ENCODE measurements around the gene NELFCD.
A peak's percentile ranks its signal among the peaks of the same experiment; 100 is the strongest.
"Not testable (repeated sequence)": the region's sequence is repeated elsewhere in the genome, so short reads cannot be mapped to it uniquely, and the experiment has no call there.

NELFCD gene

GRCh38 chr20:59027741-59028320 is 46.8 kb downstream of the NELFCD start:
- DNase-seq = no peak

GRCh38 chr20:59028812-59029211 is 47.8 kb downstream of the NELFCD start:
- no peak for DNase-seq

GRCh38 chr20:59030911-59031563 is 50.0 kb downstream of the NELFCD start:
- no peak for DNase-seq

DNA sequence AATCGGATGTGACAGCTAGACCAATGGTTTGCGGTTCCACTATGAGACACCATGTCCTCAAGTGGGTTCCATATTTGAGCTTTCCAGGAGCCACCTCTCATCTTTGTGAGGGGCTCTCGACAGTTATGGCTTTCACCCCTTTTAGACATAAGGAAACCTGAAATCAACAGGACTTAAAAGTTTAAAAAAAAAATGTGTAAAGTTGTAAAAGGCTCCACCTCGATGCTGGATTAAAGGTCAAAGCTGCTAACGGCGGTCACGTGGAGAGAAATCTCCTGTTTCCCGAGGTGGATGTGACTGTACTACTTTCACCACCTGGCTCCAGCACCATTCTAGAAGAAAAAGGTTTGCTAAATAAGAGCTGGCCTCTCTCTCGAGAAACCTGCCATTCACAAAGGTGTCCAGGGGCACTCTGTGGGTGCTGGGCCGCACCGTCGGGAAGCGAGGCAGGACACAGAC is 50.5 kb downstream of the NELFCD start:
- DNase-seq = no peak

- peak; percentile 97 for DNase-seq
These were observed 51.1 kb downstream of the NELFCD start, which contains the start of gene ATP5F1E for GRCh38 chr20:59032023-59032712. Gene ATP5F1E, minus strand, starts transcription at chr20:59032335. Its CDS starts 84 bp downstream, at chr20:59032251.

GRCh38 chr20:59032713-59033059 is 51.6 kb downstream of the NELFCD start:
- no peak for DNase-seq

- no peak for DNase-seq
These were observed 52.0 kb downstream of the NELFCD start for GRCh38 chr20:59033093-59033492.

DNA sequence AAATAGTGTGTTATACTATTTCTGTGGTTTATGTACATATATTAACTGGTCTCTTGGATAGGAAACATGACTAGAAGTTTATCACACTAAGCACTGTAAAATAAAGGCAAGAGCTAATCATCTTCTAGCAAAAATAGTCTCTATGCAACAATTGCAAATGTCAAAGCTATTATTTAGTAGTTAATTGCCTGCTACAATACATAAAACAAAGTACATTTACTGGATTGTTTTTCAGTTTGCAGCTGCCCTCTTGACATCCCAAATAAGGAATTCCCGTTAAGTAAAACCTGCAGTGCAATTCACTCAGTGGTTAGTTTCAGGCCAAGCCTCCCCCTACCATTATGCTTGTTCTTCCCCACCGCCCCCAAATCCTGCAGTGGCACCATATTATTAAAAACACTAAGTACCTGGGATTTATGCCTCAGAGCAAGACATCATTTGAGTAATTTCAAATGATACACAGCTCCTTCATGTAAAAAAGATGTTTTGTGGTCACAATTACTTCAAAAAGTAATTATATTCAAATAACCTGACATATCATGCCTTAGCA is 52.6 kb downstream of the NELFCD start:
- no peak for DNase-seq

GRCh38 chr20:59035381-59035780 is 54.3 kb downstream of the NELFCD start:
- DNase-seq = no peak

DNA sequence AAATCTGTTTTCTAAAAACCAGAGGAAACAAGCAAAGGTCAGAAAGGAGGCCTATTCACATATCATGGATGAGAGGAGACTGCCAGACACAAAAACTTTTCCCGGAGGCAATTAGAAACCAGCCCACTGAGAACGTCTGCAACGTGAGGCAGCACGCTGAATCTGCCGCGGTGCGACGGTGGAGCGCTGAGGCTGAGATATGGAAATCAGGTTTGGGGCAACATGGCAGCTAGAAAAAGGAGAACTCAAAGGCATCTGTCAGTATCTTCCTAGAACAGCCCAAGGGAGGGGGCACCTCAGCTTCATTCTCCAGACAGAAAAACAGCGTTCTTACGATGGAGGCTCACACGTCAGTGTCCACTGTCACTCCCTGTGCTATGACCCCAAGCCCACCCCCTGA is 56.3 kb downstream of the NELFCD start:
- no peak for DNase-seq

GRCh38 chr20:59039233-59039632 is 58.2 kb downstream of the NELFCD start:
- no peak for DNase-seq

- no peak for DNase-seq
These were observed 59.6 kb downstream of the NELFCD start for GRCh38 chr20:59040667-59041066.

DNA sequence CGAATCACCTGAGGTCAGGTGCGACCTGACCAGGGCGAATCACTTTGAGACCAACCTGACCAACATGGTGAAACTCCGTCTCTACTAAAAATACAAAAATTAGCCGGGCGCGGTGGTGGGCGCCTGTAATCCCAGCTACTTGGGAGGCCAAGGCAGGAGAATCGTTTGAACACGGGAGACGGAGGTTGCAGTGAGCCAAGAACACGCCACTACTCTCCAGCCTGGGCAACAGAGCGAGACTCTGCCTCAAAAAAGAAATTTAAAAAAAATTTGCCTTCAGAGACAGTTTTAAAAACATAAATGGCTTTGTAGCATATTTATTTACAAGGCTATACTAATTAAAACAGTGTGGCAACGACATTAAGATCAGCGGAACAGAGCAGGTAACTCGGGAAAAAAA is 60.4 kb downstream of the NELFCD start:
- DNase-seq = not testable (repeated sequence)

DNA sequence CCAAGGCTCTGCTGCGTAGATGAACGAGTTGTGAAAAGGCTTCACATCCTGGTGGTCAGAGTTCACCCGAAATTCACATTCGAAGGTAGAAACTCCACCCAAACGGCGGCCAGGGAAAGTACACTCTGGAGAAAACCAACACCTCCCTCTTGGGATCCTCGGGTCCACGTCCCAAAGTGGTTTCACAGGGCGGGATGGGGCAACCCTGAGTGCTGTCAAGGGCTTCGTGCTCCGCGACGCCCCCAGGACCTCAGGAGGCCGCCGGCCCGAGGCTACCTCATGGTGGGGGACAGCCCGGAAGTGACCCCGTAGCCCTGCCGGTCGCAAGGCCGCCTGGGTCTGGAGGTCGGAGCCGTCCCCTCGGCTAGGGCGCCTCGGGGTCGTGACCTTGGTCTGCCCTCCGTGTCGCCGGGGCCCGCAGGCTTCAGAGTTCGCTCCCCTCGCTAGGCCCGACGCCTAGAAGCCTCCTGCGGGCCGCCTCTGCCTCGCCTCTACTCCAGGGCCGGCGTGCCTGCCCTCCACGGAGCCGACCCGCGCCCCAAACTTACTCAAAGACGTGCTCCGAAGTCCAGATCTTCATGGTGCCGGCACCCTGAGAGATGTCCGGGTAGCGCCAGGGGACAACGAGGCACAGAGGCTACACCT is 61.2 kb downstream of the NELFCD start, which contains the start of gene PRELID3B:
Gene PRELID3B (minus strand): TSS at position 636 of the 645 bp plus-strand sequence. CDS start 56 bp downstream, at position 580.
- DNase-seq = no peak

DNA sequence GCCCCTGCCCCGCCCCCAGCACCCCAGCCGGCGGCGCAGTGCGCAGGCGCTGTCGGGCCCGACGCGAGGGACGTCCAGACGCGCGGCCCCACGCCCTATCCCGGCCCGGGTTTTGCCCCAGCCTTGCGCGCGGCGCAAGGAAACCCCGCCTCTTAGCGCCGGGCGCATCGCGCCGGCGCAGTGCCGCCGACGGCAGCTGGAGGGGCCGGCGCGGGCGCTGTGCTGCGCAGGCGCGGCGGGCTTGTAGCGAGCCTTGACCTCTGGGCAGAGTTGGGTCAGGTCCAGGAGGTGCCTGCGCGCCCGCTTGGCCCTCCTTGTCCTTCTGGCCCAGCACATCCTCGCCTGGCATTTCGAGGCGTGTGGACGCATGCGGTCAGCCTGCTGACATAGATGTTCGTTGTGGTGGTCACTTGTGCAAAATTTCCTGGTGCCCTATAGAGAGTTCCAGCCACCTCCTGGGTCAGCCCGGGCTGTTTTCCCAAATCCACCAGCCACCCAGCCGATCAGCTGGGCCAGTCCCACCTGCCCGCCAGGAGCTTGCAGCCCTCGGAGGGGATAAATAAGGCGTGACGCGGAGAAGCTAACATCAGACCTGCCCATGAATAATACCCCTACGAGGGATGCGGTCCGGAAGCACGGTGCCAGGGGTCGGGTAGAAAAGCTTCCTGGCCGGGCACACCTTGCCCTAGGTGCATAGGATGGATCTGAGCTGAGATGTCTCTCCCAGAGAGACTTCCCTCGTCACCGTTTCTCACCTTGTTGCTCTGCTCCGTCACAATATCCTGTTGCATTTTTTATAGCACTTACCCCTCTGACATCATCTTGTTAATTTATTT is 62.0 kb downstream of the NELFCD start:
- peak; percentile 96 for DNase-seq

DNA sequence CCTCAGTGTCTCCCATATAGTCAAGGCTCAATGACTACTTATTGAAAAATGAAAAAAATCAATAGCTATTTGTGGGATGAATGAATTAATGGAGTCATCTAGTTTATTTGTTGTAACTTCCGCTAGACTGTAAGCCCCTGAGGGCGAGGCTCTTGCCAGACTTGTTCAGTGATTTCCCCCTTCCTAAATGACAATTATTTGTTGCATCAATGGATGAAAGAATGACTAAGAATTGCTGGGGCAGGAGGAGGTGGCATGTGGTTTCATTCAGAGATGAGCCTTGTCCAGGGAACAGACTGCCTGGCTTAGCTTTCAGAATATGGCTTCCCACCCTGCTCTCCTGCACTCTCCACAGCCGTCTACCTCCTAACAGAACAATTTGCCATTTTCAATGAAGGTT is 62.6 kb downstream of the NELFCD start:
- no peak for DNase-seq

DNA sequence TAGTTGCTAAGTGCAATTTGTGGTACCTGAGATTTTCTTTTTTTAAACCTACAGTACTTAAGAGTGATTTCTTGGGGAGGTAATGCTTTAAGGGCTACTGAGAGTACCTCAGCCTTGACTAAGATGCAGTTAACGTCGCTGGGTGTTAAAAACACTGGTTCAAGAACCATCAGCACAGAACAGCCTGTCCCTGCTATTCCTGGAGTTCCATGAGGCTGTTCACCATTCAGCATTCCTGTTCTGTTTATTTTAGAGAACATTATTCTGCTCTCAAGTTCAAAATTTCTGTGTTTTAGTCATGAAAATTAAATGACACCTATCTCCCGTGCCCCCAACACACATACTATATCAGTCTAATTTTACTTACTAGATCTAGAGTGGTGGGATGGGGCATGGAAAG is 63.2 kb downstream of the NELFCD start:
- no peak for DNase-seq

Data from CD4-positive, alpha-beta T cell treated with Interferon gamma for 1 hour (primary cell).